Tibial nerve (tissue), 4 donors: Measurements from ENCODE around the gene CKMT2.

Source experiments
- EP300 ChIP-seq, 2 donors: sonication (generic); formaldehyde crosslinking; IDR thresholded peaks; one replicate each; pipeline ENCODE4 v1.6.1; 2017; ENCODE audit warnings: antibody characterized with exemption in 2 of 2, mild to moderate bottlenecking in 1 of 2
- POLR2A ChIP-seq, 2 donors: fragments of 450-650 bp; IDR thresholded peaks; one replicate each; pipeline ENCODE4 v1.6.1; 2017; ENCODE audit warnings: antibody characterized with exemption in 2 of 2, mild to moderate bottlenecking in 2 of 2, moderate library complexity in 2 of 2
- TF ChIP-seq, protein P1 (sequence below), 5 experiments: fragments of 200-600 bp in 3 of 5; fragments of 450-650 bp in 2 of 5; sonication (generic) in 3 of 5; IDR thresholded peaks; one replicate each; pipeline ENCODE4 v1.5.1; 2016 to 2019; ENCODE audit warnings: antibody characterized with exemption in 5 of 5, mild to moderate bottlenecking in 3 of 5, moderate library complexity in 2 of 5

- TF ChIP-seq, protein P1, sequence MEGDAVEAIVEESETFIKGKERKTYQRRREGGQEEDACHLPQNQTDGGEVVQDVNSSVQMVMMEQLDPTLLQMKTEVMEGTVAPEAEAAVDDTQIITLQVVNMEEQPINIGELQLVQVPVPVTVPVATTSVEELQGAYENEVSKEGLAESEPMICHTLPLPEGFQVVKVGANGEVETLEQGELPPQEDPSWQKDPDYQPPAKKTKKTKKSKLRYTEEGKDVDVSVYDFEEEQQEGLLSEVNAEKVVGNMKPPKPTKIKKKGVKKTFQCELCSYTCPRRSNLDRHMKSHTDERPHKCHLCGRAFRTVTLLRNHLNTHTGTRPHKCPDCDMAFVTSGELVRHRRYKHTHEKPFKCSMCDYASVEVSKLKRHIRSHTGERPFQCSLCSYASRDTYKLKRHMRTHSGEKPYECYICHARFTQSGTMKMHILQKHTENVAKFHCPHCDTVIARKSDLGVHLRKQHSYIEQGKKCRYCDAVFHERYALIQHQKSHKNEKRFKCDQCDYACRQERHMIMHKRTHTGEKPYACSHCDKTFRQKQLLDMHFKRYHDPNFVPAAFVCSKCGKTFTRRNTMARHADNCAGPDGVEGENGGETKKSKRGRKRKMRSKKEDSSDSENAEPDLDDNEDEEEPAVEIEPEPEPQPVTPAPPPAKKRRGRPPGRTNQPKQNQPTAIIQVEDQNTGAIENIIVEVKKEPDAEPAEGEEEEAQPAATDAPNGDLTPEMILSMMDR (IDR thresholded peaks at IDR 0.05): no peak
- TF ChIP-seq EP300 (IDR thresholded peaks at IDR 0.05) (no peak), POLR2A (IDR thresholded peaks at IDR 0.05) (no peak)
These were observed 26.1 kb upstream of the CKMT2 start for GRCh38 chr5:81207009-81207408.
